ENCODE data around the gene COX4I2. TPM values are rescaled to one million over a fixed set of nuclear protein-coding genes. Genes with fewer than 3 reads are reported as not detected.

The COX4I2 gene
- total RNA-seq, 3 donors from 2014 or later: 0.63 to 0.90 (median 0.76) TPM

DNA sequence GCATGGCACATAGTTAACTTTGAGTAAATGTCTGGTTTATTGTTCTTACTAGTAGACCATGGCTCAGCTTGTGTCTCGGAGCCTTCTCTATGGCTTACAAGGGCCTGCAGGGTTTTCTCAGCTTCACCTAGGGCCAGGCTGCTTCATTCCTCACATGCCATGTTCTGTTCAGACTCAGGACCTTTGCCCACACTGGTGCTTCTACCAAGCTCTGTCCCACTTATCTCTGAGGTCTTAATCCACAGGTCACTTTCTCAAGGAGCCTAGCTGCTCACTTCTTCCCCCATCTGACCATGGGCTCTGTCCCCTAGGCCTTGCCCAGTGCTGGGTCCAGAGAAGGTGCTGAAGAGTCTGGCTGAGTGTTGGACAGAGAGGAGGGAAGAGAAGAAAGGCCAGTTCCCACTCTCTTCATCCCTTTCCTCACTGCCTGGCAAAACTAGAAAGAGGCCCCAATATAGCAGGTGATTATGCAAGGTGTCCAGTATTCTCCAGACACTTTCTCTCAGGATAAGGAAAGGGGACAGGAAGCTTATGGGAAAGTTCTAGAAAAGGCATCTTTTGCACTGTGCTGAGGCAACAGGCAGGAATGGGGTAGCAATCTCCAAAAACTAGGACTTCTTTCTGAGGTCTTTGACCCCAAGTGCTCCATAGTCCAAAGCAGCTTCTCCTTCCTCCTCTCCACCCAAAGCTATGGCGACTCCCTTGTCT lies 40.0 kb downstream of the COX4I2 start:
- DNase-seq: no peak
- peaks cover 19% of the 10 kb centered on the region for H3K4me1 ChIP-seq (ENCODE audit: low read depth)
- intact Hi-C loops (cut with DNase I, micrococcal nuclease): no loop called here
- no peak overlapping the region for H3K4me3 ChIP-seq
- TF ChIP-seq, protein P1, sequence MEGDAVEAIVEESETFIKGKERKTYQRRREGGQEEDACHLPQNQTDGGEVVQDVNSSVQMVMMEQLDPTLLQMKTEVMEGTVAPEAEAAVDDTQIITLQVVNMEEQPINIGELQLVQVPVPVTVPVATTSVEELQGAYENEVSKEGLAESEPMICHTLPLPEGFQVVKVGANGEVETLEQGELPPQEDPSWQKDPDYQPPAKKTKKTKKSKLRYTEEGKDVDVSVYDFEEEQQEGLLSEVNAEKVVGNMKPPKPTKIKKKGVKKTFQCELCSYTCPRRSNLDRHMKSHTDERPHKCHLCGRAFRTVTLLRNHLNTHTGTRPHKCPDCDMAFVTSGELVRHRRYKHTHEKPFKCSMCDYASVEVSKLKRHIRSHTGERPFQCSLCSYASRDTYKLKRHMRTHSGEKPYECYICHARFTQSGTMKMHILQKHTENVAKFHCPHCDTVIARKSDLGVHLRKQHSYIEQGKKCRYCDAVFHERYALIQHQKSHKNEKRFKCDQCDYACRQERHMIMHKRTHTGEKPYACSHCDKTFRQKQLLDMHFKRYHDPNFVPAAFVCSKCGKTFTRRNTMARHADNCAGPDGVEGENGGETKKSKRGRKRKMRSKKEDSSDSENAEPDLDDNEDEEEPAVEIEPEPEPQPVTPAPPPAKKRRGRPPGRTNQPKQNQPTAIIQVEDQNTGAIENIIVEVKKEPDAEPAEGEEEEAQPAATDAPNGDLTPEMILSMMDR (IDR thresholded peaks at IDR 0.05): no peak
- H3K36me3 ChIP-seq (ENCODE audit: low read depth): no peaks in the 10 kb centered on the region
- H3K9me3 ChIP-seq: no peaks in the 10 kb centered on the region
- ATAC-seq: no peak

DNA sequence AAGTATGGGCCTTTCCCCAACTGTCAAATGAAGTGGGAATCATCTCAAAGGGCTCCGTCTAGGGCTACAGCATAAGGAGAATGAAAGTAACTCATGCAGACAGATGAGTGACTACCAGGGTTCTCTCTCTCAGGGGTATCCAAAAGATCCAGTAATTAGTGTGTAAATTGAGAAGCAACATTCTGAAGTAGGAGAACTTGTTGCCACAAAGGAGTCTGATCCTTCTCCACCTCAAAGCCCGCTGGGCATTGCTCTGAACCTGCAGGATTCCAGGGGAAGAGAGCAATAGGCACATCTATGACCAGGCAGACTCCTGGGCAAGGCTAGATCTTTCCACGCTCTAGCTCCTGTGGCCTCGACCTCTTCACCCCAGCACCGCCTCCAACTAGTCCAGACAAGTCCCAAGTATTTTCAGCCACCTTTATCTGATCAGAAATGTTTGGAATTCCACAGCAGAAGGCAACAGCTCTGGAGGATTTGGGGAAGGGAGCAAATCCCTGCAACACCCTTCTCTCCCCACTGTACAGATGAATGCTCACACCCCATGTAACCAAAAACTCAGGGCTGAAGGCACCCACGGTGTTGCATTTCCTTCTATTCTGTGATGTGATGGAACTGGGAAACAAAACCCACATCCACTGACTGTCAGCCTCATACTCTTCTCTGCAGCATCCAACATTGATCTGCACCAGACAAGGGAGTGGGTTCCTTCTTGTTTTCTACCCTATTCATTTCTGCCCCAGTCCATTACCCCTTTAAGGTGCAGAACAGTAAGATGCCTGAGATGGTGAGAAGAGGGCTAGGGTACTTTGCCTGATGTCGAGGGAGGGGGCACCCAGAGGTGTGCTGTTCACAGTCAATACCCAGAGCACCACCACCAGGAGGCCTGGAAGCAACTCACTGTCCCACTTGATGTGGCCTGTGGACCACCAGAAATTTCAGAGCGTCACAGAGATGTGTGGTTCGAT lies 41.0 kb downstream of the COX4I2 start:
- Histone ChIP-seq H3K4me3 (no peak overlapping the region), H3K36me3 (ENCODE audit: low read depth) (no peaks in the 10 kb centered on the region), H3K4me1 (ENCODE audit: low read depth) (peaks cover 19% of the 10 kb centered on the region), H3K9me3 (no peaks in the 10 kb centered on the region)
- ATAC-seq (no peak), DNase-seq (no peak)
- intact Hi-C loops (cut with DNase I, micrococcal nuclease): no loop called here
- TF ChIP-seq, protein P1 (IDR thresholded peaks at IDR 0.05): no peak

DNA sequence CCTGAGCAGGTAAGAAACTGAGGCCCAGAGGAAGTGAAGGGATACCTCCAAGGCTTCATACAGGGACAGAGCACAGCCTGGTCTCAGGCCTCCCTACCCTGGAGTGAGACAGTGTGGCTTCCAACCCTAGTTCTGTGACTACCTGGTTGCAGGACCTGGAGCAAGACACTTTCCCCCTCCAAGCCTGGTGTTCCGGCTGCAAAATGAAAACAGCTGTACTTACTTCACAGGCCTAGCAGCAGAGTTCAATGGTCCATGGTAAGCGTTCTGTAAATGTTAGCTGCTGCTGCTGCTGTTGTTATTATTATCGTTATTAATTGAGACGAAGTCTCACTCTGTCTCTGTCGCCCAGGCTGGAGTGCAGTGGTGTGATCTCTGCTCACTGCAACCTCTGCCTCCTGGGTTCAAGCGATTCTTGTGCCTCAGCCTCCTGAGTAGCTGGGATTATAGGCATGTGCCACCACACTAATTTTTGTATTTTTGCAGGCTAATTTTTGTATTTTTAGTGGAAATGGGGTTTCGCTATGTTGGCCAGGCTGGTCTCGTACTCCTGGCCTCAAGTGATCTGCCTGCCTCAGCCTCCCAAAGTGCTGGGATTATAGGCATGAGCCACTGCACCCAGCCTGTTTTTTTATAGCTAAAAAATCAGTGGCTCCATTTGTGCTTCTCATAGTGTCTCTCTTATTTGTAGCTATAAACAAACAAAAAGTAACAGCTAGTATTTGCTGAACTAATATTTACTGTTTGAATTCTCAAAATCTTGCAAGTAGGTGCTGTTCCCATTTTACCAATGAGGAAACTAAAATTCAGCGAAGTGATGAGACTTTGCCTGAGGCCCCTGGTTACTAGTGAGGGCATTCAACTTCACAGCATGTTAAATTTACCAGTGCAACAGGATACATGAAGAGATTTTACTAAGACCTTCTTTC lies 41.9 kb downstream of the COX4I2 start:
- TF ChIP-seq, protein P1 (IDR thresholded peaks at IDR 0.05): no peak
- H3K4me1 ChIP-seq (ENCODE audit: low read depth): peaks cover 19% of the 10 kb centered on the region
- intact Hi-C loops (cut with DNase I, micrococcal nuclease): no loop called here
- H3K4me3 ChIP-seq: no peak overlapping the region
- H3K36me3 ChIP-seq (ENCODE audit: low read depth): no peaks in the 10 kb centered on the region
- DNase-seq: no peak
- ATAC-seq: no peak
- H3K9me3 ChIP-seq: no peaks in the 10 kb centered on the region

DNA sequence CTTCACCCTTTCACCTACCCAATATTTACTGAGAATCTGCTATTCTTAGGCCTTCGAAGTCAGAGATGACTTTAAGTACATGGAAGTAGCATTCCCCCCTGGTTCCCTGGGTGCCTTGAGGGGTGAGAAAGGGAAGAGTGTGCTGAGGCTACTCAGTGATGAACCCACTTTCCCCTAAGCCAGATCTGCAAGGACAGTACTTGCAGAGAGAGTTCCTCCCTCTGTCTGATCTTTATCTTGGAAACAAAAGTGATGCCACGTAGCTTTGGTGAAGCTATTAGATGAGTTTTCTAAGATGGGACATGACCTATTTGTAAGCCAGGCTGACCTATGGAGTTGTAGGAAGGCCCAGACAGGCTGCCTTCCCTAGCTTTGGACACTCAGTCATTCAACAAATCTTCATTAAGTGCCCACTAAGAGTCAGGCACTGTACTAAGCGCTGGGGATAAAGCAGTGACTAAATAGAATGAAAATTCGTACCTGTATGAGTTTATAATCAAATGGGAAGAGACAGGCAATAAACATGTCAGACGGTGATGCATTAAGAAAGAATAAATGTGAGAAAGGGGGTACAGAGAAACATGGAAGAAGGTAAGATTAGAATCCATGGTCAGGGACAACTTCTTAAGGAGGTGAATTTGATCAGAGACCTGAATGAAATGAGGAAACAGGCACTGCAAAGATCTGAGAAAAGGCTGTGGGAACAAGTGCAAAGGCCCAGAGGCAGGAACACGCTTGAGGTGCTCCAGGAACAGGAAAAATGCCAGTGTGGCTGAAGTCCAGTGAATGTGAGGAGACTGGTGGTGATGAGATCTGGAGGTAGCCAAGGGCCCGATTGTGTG lies 42.8 kb downstream of the COX4I2 start:
- TF ChIP-seq, protein P1 (IDR thresholded peaks at IDR 0.05): no peak
- no peak for DNase-seq
- no peak for ATAC-seq
- intact Hi-C loops (cut with DNase I, micrococcal nuclease): no loop called here
- H3K9me3 ChIP-seq: no peaks in the 10 kb centered on the region
- H3K36me3 ChIP-seq (ENCODE audit: low read depth): no peaks in the 10 kb centered on the region
- H3K4me3 ChIP-seq: no peak overlapping the region
- peaks cover 11% of the 10 kb centered on the region for H3K4me1 ChIP-seq (ENCODE audit: low read depth)

Data from mucosa of descending colon (tissue), 3 donors.